Upper lobe of right lung (tissue), 1 donor: ENCODE data around the gene CNTNAP1. TPM values are rescaled to one million over a fixed set of nuclear protein-coding genes. Genes with fewer than 3 reads are reported as not detected.
A peak's percentile ranks its signal among the peaks of the same experiment; 100 is the strongest.
"Not testable (repeated sequence)": the region's sequence is repeated elsewhere in the genome, so short reads cannot be mapped to it uniquely, and the experiment has no call there.

ENCODE experiments used
- ATAC-seq: fragments of 200-7000 bp; cut with Tn5 transposase; one replicate; pipeline ENCODE4 v1.9.1; 2020; ENCODE audit warnings: mild to moderate bottlenecking, moderate library complexity
- DNase-seq: peaks from one replicate; pipeline ENCODE4 v3.0.0-alpha.2; 2020
- H3K27ac ChIP-seq: fragments of 200-600 bp; one replicate; pipeline ENCODE4 v1.8.0; 2022
- H3K27me3 ChIP-seq: fragments of 200-600 bp; one replicate; pipeline ENCODE4 v1.8.0; 2022; ENCODE audit warnings: mild to moderate bottlenecking
- H3K36me3 ChIP-seq: fragments of 200-600 bp; one replicate; pipeline ENCODE4 v1.8.0; 2022
- H3K4me1 ChIP-seq: fragments of 200-600 bp; one replicate; pipeline ENCODE4 v1.8.0; 2022
- H3K4me3 ChIP-seq: fragments of 200-600 bp; one replicate; pipeline ENCODE4 v1.8.0; 2022; ENCODE audit warnings: mild to moderate bottlenecking
- H3K9me3 ChIP-seq: fragments of 200-600 bp; one replicate; pipeline ENCODE4 v1.8.0; 2022
- intact Hi-C: fragments of 100-400 bp; cut with DNase I; formaldehyde crosslinking; loops from one replicate; pipeline ENCODE4 v1.11.0; 2022
- total RNA-seq: library from RNA; stranded (reverse); fragmentation: NEBNext Ultra II Directional; extraction: Animal tissue kit (Norgen Biotek cat#: 25700); gene quantifications from one replicate; pipeline ENCODE4 v1.2.1, GENCODE V29; 2021
- TF ChIP-seq, protein P1 (sequence below): fragments of 200-600 bp; IDR thresholded peaks from one replicate; pipeline ENCODE4 v1.8.0; 2022; ENCODE audit warnings: antibody characterized with exemption
- donor health status: DM: no; HTN: yes; CAD: no; lungs with severe emphysema.

CNTNAP1 gene
- total RNA-seq, 1 donor from 2014 or later = 6.5 TPM

DNA sequence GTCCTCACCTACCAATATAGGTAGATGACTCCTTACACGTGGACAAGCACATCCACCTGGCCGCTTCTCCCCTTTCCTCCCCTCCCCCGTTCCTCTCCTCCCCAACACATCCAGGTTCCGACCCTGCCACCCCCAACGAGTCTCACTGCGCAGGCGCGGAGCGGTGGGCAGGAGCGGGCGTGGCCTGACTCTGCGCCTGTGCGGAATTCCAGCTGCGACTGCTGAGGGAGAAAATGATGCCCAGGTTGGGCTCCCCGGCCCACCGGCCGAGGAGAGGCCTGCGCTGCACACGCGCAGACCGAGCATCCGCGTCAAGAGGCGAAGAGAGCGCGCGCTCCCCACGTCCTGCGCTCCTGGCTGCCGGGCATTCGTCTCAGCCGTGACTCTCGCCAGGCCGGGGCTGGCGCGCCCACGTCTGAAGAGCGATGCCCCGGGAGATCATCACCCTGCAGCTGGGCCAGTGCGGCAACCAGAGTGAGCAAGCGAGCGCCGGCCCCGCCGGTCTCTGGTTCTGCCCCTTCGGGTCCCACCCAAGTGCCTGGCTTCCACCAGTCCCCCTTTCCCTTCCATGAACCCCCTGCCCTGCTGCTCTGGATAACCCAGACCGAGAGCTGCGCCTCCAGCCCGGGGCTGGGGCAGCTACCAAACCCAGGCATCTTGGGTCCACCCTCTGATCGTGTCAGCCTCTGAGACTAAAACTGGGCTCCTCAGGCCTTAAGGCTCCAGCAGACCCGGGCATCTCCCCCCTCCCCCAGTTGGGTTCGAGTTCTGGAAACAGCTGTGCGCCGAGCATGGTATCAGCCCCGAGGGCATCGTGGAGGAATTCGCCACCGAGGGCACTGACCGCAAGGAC, 23.0 kb upstream of the CNTNAP1 start, which contains the start of gene TUBG2:
TUBG2 (plus strand) TSS at position 206 of the 853 bp plus-strand sequence; CDS start at position 426, 220 bp downstream.
- peak; percentile 96 for ATAC-seq
- TF ChIP-seq, protein P1, sequence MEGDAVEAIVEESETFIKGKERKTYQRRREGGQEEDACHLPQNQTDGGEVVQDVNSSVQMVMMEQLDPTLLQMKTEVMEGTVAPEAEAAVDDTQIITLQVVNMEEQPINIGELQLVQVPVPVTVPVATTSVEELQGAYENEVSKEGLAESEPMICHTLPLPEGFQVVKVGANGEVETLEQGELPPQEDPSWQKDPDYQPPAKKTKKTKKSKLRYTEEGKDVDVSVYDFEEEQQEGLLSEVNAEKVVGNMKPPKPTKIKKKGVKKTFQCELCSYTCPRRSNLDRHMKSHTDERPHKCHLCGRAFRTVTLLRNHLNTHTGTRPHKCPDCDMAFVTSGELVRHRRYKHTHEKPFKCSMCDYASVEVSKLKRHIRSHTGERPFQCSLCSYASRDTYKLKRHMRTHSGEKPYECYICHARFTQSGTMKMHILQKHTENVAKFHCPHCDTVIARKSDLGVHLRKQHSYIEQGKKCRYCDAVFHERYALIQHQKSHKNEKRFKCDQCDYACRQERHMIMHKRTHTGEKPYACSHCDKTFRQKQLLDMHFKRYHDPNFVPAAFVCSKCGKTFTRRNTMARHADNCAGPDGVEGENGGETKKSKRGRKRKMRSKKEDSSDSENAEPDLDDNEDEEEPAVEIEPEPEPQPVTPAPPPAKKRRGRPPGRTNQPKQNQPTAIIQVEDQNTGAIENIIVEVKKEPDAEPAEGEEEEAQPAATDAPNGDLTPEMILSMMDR = no peak
- Histone ChIP-seq H3K4me3 (peak within 1 kb of the TSS; percentile 90), H3K36me3 (peaks cover 13% of the 10 kb centered on the region), H3K4me1 (peaks cover 10% of the 10 kb centered on the region), H3K9me3 (no peaks in the 10 kb centered on the region), H3K27me3 (no peaks in the 10 kb centered on the region), H3K27ac (peak within 1 kb of the TSS; percentile 79)
- intact Hi-C loops = no loop called here
- DNase-seq = peak; percentile 94

GRCh38 chr17:42659932-42660274, 22.4 kb upstream of the CNTNAP1 start:
- H3K36me3 ChIP-seq = peaks cover 16% of the 10 kb centered on the region
- H3K27ac ChIP-seq, intact Hi-C loops: not testable (repeated sequence)

GRCh38 chr17:42660692-42661345, 21.5 kb upstream of the CNTNAP1 start:
- DNase-seq = no peak
- intact Hi-C loops = no loop called here
- TF ChIP-seq, protein P1 = no peak
- Histone ChIP-seq H3K4me3 (no peak overlapping the region), H3K27me3 (no peaks in the 10 kb centered on the region), H3K4me1 (peaks cover 10% of the 10 kb centered on the region), H3K9me3 (no peaks in the 10 kb centered on the region), H3K36me3 (peaks cover 16% of the 10 kb centered on the region), H3K27ac (no peak overlapping the region)
- no peak for ATAC-seq

More at GRCh38 chr17:42659932-42660274, 22.4 kb upstream of the CNTNAP1 start:
- ATAC-seq = peak; percentile 18
- DNase-seq, H3K9me3 ChIP-seq, H3K27me3 ChIP-seq: not testable (repeated sequence)
- Histone ChIP-seq H3K4me1 (peaks cover 10% of the 10 kb centered on the region), H3K4me3 (peak overlapping the region; percentile 90)

DNA sequence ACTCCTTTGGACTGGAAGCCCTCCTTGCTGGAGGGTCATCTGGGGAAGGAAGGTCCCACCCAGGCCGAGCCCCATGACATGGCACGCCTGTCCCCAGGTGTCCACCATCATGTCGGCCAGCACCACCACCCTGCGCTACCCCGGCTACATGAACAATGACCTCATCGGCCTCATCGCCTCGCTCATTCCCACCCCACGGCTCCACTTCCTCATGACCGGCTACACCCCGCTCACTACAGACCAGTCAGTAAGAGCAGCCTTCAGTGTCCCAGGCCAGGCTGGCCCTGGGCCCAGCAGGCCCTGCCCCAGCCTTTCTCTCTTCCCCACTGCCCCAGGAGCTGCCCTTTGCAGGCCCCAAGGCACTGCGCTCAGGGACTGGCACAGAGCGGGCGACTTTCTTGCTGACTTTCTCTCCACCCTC, 16.7 kb upstream of the CNTNAP1 start:
- ATAC-seq (no peak), DNase-seq (no peak)
- H3K27ac ChIP-seq = no peak overlapping the region
- H3K36me3 ChIP-seq = peaks cover 49% of the 10 kb centered on the region
- intact Hi-C loops = no loop called here
- no peaks in the 10 kb centered on the region for H3K9me3 ChIP-seq
- H3K4me3 ChIP-seq = no peak overlapping the region
- TF ChIP-seq, protein P1 = no peak
- H3K4me1 ChIP-seq = peaks cover 30% of the 10 kb centered on the region
- H3K27me3 ChIP-seq = no peaks in the 10 kb centered on the region

DNA sequence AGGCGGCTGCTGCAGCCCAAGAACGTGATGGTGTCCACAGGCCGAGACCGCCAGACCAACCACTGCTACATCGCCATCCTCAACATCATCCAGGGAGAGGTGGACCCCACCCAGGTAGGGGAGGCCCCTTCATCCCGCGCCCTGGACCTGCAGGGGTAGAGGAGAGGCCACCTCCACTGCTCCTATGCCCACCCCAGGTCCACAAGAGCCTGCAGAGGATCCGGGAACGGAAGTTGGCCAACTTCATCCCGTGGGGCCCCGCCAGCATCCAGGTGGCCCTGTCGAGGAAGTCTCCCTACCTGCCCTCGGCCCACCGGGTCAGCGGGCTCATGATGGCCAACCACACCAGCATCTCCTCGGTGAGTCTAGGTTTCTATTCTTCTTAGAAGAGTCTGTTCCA, 16.2 kb upstream of the CNTNAP1 start:
- H3K4me3 ChIP-seq, H3K27ac ChIP-seq, H3K9me3 ChIP-seq, ATAC-seq, DNase-seq, H3K27me3 ChIP-seq, intact Hi-C loops: not testable (repeated sequence)
- H3K4me1 ChIP-seq = peaks cover 35% of the 10 kb centered on the region
- H3K36me3 ChIP-seq = peaks cover 55% of the 10 kb centered on the region

DNA sequence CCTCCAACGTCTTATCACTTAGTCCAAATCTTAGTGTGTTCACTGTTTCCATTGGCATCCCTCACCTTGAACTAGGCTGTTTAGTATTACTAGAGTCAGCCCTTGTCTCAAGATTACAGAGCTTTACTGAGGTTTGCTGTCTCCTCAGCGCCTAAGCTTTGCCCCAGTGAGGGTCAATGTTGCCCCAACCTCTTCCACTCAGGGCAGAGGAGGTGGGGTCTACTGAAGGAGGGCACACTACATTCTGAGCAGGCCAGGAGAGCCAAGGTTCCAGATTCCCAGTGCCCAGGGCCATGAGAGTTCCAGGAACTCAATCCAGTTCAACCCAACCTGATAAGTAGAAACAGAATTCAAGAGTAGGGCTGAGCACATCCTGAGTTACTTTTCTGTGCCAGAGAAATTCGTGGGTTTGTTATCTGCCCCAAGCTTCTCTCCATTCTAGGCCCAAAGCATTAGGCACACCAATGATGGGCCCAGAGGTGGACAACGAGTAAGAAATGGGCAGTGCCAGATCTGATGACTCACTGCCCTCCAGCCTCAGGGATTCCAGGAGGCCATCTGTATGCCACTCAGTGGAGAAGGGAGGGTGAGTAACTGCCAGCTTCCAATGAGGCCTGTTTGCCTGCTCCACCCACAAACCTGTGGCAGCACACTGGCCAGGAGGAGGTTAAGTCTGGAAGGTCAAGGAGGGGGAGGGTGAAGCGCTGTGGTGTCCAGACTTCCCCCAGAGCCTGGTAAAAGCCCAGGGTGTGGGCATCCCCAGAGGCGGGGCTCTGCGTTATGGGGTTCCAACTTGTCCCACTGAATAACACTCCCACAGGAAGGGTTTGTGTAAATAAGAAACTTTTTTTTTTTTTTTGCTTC, 15.0 kb upstream of the CNTNAP1 start:
- peaks cover 59% of the 10 kb centered on the region for H3K36me3 ChIP-seq
- H3K9me3 ChIP-seq = no peaks in the 10 kb centered on the region
- ATAC-seq (peak; percentile 73), DNase-seq (no peak)
- H3K4me1 ChIP-seq = peaks cover 37% of the 10 kb centered on the region
- no peaks in the 10 kb centered on the region for H3K27me3 ChIP-seq
- H3K27ac ChIP-seq = peak overlapping the region; percentile 55
- intact Hi-C loops = no loop called here
- TF ChIP-seq, protein P1 = no peak
- no peak overlapping the region for H3K4me3 ChIP-seq
